ENCODE measurements around the gene PSKH1. TPM values are rescaled to one million over a fixed set of nuclear protein-coding genes. Genes with fewer than 3 reads are reported as not detected.

PSKH1 gene
- polyA plus RNA-seq = 10 to 100 TPM; 13.8 to 29.2 (median 23.6) TPM
- long read RNA-seq, donor 1 = 0 reads
- long read RNA-seq, donor 2, partial matches to known transcripts = 0 of 4 reads
- long read RNA-seq, donor 2, other reads (novel, unspliced or antisense) = 0 of 4 reads
- long read RNA-seq, donor 3, transcript PSKH1-201 (3 exons, 3,481 nt) = major isoform, 5 of 8 reads
- long read RNA-seq, donor 3, partial matches to known transcripts = 0 of 8 reads
- long read RNA-seq, donor 3, other reads (novel, unspliced or antisense) = 0 of 8 reads
- long read RNA-seq, donor 4 = 0 reads
- long read RNA-seq, donor 5, partial matches to known transcripts = 100 of 102 reads
- long read RNA-seq, donor 5, other reads (novel, unspliced or antisense) = 0 of 102 reads
- long read RNA-seq, donor 6, partial matches to known transcripts = 0 of 3 reads
- long read RNA-seq, donor 6, other reads (novel, unspliced or antisense) = 0 of 3 reads
- long read RNA-seq, donor 7, partial matches to known transcripts = 5 of 10 reads
- long read RNA-seq, donor 7, other reads (novel, unspliced or antisense) = 0 of 10 reads
- long read RNA-seq, donor 8, partial matches to known transcripts = 0 of 1 reads
- long read RNA-seq, donor 8, other reads (novel, unspliced or antisense) = 0 of 1 reads
- long read RNA-seq, donor 9, partial matches to known transcripts = 0 of 2 reads
- long read RNA-seq, donor 9, other reads (novel, unspliced or antisense) = 0 of 2 reads
- long read RNA-seq, donor 10, partial matches to known transcripts = 107 of 111 reads
- long read RNA-seq, donor 10, other reads (novel, unspliced or antisense) = 0 of 111 reads

DNA sequence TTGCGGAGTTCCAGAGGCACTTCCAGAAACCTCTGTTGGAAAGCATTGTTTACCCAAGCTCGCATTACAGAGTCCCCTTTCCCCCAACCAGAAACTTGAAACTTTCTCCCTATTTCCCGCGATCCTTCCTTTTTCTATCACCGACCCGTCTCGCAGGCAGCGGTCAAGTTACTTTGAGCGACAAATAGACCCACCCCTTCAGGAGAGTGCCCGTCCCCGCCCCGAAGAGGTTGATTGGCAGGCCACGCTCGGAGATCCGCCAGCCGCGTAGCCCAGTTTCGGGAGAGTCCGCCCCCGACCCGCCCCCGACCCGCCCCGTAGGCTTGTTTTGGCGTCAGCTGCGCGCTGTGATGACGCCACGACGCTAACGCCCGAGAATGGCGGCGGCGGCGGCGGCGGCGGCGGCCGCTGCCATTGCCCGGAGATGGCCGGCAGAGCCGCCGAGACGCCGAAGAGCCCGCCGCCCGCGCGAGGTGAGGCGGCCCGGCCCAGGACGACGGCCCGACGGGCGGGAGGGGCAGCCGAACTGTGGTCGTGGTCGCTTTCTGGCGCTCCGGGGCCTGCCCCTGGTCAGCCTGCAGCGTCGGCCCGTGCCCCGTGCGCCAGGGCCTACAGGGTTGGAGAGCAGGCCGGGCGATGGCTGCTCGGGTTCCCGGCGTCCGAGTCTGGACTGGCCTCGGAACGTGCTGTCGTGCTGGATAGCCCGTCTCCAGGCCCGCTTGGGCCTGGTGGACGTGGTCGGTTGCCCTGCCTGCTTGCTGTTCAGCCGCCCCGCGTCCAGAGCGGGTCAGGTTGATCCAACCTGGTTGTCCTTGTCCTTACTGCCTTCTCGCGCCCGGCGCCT, at the start of gene PSKH1:
Gene PSKH1, plus strand, starts transcription at position 356 of the 844 bp plus-strand sequence. CDS start 15,496 bp downstream, outside the sequence.
- H3K27me3 ChIP-seq (ENCODE audit: control insufficient read depth in 3 of 3, insufficient read depth in 3 of 3, low read length in 3 of 3) = no peaks in the 10 kb centered on the region
- peaks cover 4 to 9% (median 9%) of the 10 kb centered on the region in 3 donors for H3K4me1 ChIP-seq (ENCODE audit: control insufficient read depth in 3 of 3, insufficient read depth in 2 of 3, low read depth in 1 of 3, low read length in 2 of 3)
- peak within 1 kb of the TSS; percentile 81 to 94 (median 86) for H3K4me3 ChIP-seq (ENCODE audit: low read depth in 1 of 3, low read length in 3 of 3)
- no peaks in the 10 kb centered on the region for H3K9me3 ChIP-seq (ENCODE audit: control insufficient read depth in 2 of 2, insufficient read depth in 1 of 2, low read depth in 1 of 2, low read length in 1 of 2)
- FAIRE-seq = no peak
- peaks cover 0 to 12% (median 0%) of the 10 kb centered on the region in 3 donors for H3K36me3 ChIP-seq (ENCODE audit: control insufficient read depth in 3 of 3, insufficient read depth in 2 of 3, low read depth in 1 of 3, low read length in 3 of 3)
- WGBS, 3 donors = 0 to 1% (median 0%) methylated on average over 59 to 90 of the region's 90 CpGs
- H3K27ac ChIP-seq (ENCODE audit: low read depth in 1 of 3, low read length in 2 of 3) = peak within 1 kb of the TSS; percentile 95 to 99 (median 96)
- peak; percentile 96 to 98 for DNase-seq

GRCh38 chr16:67843343-67843765, 49.7 kb upstream of the PSKH1 start:
- peak overlapping the region; percentile 25 to 95 (median 93) for H3K27ac ChIP-seq (ENCODE audit: low read depth in 1 of 3, low read length in 2 of 3)
- WGBS, 3 donors = 3 to 10% (median 6%) methylated on average over 11 of the region's 11 CpGs
- peaks cover 0 to 9% (median 0%) of the 10 kb centered on the region in 3 donors for H3K36me3 ChIP-seq (ENCODE audit: control insufficient read depth in 3 of 3, insufficient read depth in 2 of 3, low read depth in 1 of 3, low read length in 3 of 3)
- DNase-seq = peak in 1 of 2 donors; percentile 39
- peaks cover 15 to 34% (median 17%) of the 10 kb centered on the region in 3 donors for H3K4me1 ChIP-seq (ENCODE audit: control insufficient read depth in 3 of 3, insufficient read depth in 2 of 3, low read depth in 1 of 3, low read length in 2 of 3)
- no peaks in the 10 kb centered on the region for H3K27me3 ChIP-seq (ENCODE audit: control insufficient read depth in 3 of 3, insufficient read depth in 3 of 3, low read length in 3 of 3)
- FAIRE-seq = no peak
- no peaks in the 10 kb centered on the region for H3K9me3 ChIP-seq (ENCODE audit: control insufficient read depth in 2 of 2, insufficient read depth in 1 of 2, low read depth in 1 of 2, low read length in 1 of 2)
- H3K4me3 ChIP-seq (ENCODE audit: low read depth in 1 of 3, low read length in 3 of 3) = peak overlapping the region; percentile 53 to 77 (median 57)

DNA sequence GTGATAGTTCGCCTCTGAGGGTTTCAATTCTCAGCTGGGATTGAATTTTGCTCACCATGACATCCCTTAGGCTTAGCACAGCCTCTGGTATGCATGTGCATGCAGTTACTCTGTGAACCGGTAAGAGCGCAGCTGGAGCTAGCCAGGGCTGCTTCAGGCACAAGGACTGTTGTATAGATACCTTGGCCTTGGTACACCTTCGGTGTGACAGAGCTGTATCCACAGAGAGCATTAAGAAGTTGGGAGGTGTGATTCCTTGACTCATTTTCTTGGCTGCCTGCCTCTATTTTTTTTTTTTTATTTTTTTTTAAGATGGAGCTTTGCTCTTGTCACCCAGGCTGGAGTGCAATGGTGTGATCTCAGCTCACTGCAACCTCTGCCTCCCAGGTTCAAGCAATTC, 48.6 kb upstream of the PSKH1 start:
- peaks cover 0 to 16% (median 0%) of the 10 kb centered on the region in 3 donors for H3K36me3 ChIP-seq (ENCODE audit: control insufficient read depth in 3 of 3, insufficient read depth in 2 of 3, low read depth in 1 of 3, low read length in 3 of 3)
- H3K4me1 ChIP-seq (ENCODE audit: control insufficient read depth in 3 of 3, insufficient read depth in 2 of 3, low read depth in 1 of 3, low read length in 2 of 3) = peaks cover 15 to 42% (median 17%) of the 10 kb centered on the region in 3 donors
- H3K27ac ChIP-seq (ENCODE audit: low read depth in 1 of 3, low read length in 2 of 3) = no peak overlapping the region
- FAIRE-seq (no peak), DNase-seq (no peak)
- no peak overlapping the region for H3K4me3 ChIP-seq (ENCODE audit: low read depth in 1 of 3, low read length in 3 of 3)
- no peaks in the 10 kb centered on the region for H3K27me3 ChIP-seq (ENCODE audit: control insufficient read depth in 3 of 3, insufficient read depth in 3 of 3, low read length in 3 of 3)
- WGBS, 3 donors = 65 to 80% (median 75%) methylated on average over 4 of the region's 4 CpGs
- no peaks in the 10 kb centered on the region for H3K9me3 ChIP-seq (ENCODE audit: control insufficient read depth in 2 of 2, insufficient read depth in 1 of 2, low read depth in 1 of 2, low read length in 1 of 2)

DNA sequence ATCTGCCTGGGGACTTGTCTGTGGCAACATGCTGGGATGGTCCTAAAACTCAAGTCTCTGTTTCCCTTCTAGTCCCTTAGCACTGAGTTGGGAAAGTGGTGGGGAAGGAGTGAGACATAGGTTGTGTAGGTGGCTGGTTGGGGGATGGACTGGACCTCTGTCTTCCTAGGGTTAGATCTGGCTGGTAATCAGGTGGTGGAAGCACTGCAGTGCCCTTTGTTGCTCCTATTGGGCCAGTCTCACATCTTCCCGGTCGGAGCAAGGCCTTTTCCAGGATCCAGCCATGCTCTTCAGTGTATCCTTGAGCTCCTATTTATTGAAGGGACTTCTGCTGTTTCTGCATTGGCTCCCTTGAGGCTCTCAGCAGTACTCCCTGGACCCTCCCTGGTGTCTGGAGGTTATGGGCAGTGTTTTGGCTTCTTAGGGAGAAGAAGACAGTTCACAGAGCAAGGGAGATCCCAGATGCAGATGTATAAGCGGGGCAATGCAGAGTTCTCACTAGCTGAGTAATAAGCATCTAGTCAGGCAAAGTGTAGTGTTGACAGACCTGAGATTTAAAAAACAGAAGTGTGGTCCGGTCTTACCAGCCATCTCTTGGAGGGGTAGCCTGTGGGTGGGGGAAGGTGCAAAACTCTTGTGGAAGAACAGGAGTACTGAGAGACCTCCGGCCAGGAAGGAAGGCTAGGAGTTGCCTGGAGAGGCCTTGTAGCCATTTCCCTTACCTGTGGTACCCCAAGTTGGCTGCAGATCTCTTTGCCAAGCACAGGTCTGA, 47.6 kb upstream of the PSKH1 start:
- Histone ChIP-seq H3K27me3 (ENCODE audit: control insufficient read depth in 3 of 3, insufficient read depth in 3 of 3, low read length in 3 of 3) (no peaks in the 10 kb centered on the region), H3K36me3 (ENCODE audit: control insufficient read depth in 3 of 3, insufficient read depth in 2 of 3, low read depth in 1 of 3, low read length in 3 of 3) (peaks cover 0 to 22% (median 0%) of the 10 kb centered on the region in 3 donors), H3K27ac (ENCODE audit: low read depth in 1 of 3, low read length in 2 of 3) (peak overlapping the region in 2 of 3 donors; percentile 88 to 95), H3K4me1 (ENCODE audit: control insufficient read depth in 3 of 3, insufficient read depth in 2 of 3, low read depth in 1 of 3, low read length in 2 of 3) (peaks cover 15 to 42% (median 17%) of the 10 kb centered on the region in 3 donors), H3K4me3 (ENCODE audit: low read depth in 1 of 3, low read length in 3 of 3) (peak overlapping the region in 1 of 3 donors; percentile 66), H3K9me3 (ENCODE audit: control insufficient read depth in 2 of 2, insufficient read depth in 1 of 2, low read depth in 1 of 2, low read length in 1 of 2) (no peaks in the 10 kb centered on the region)
- WGBS, 3 donors = 66 to 76% (median 70%) methylated on average over 5 of the region's 5 CpGs
- peak in 1 of 2 donors; percentile 32 for DNase-seq
- FAIRE-seq = no peak

- no peak for DNase-seq
- no peak for FAIRE-seq
- peak overlapping the region; percentile 66 to 97 (median 93) for H3K4me3 ChIP-seq (ENCODE audit: low read depth in 1 of 3, low read length in 3 of 3)
- H3K9me3 ChIP-seq (ENCODE audit: control insufficient read depth in 2 of 2, insufficient read depth in 1 of 2, low read depth in 1 of 2, low read length in 1 of 2) = no peaks in the 10 kb centered on the region
- WGBS, 3 donors = 4 to 12% (median 9%) methylated on average over 2 of the region's 2 CpGs
- H3K4me1 ChIP-seq (ENCODE audit: control insufficient read depth in 3 of 3, insufficient read depth in 2 of 3, low read depth in 1 of 3, low read length in 2 of 3) = peaks cover 15 to 42% (median 17%) of the 10 kb centered on the region in 3 donors
- H3K27me3 ChIP-seq (ENCODE audit: control insufficient read depth in 3 of 3, insufficient read depth in 3 of 3, low read length in 3 of 3) = no peaks in the 10 kb centered on the region
- peak overlapping the region; percentile 88 to 95 (median 88) for H3K27ac ChIP-seq (ENCODE audit: low read depth in 1 of 3, low read length in 2 of 3)
- H3K36me3 ChIP-seq (ENCODE audit: control insufficient read depth in 3 of 3, insufficient read depth in 2 of 3, low read depth in 1 of 3, low read length in 3 of 3) = peaks cover 0 to 24% (median 0%) of the 10 kb centered on the region in 3 donors
Measured at GRCh38 chr16:67846063-67846319, 47.1 kb upstream of the PSKH1 start.

DNA sequence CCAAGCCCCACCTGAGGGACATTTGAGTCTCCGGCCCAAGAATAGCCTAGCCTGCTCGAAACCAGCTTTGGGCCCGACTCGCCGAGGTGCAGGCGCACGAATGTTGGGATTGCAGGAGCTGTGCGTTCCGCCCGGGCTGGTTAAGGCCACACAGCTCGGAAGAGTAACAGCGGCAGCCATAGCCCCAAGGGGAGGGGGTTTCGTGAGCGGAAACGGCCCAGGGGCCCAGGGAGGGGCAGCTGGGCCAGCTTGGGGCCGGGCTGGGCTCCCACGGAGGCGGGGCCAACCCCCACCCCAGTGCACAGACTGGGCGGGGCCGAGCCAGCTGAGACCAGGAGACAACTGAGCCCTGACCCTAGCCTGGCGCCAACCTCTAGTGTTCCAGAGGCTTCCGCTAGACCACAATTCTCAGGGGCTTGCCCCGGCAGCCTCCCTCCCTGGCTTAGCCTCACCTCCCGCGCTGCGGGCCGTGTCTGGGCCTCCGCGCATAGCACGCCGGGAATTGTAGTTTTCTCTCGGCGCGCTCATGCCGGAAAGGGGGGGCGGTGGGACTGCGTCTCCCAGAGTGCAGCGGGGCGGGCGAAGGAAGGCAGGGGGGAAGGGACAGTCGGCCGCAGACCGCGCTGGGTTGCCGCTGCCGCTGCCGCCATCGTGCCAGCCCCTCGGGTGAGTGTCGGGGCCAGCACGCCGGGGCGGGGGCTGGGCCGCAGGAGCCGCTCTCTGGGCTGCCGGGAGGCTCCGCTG, 46.6 kb upstream of the PSKH1 start, which contains the start of gene NUTF2:
Gene NUTF2, plus strand, starts transcription at position 614 of the 744 bp plus-strand sequence. CDS start 18,198 bp downstream, outside the sequence.
- Histone ChIP-seq H3K27me3 (ENCODE audit: control insufficient read depth in 3 of 3, insufficient read depth in 3 of 3, low read length in 3 of 3) (no peaks in the 10 kb centered on the region), H3K36me3 (ENCODE audit: control insufficient read depth in 3 of 3, insufficient read depth in 2 of 3, low read depth in 1 of 3, low read length in 3 of 3) (peaks cover 0 to 24% (median 0%) of the 10 kb centered on the region in 3 donors), H3K4me1 (ENCODE audit: control insufficient read depth in 3 of 3, insufficient read depth in 2 of 3, low read depth in 1 of 3, low read length in 2 of 3) (peaks cover 15 to 42% (median 17%) of the 10 kb centered on the region in 3 donors), H3K9me3 (ENCODE audit: control insufficient read depth in 2 of 2, insufficient read depth in 1 of 2, low read depth in 1 of 2, low read length in 1 of 2) (no peaks in the 10 kb centered on the region), H3K27ac (ENCODE audit: low read depth in 1 of 3, low read length in 2 of 3) (peak within 1 kb of the TSS; percentile 88 to 95 (median 88)), H3K4me3 (ENCODE audit: low read depth in 1 of 3, low read length in 3 of 3) (peak within 1 kb of the TSS; percentile 66 to 97 (median 93))
- FAIRE-seq (no peak), DNase-seq (peak; percentile 95 to 99)
- 0 to 1% (median 1%) methylated on average over 23 to 57 of the region's 57 CpGs for WGBS, 3 donors

Measured in small intestine (tissue), 16 donors.